HTR-8/SVneo (cell line): ENCODE measurements around the gene SLC25A14.
"Not testable (repeated sequence)": the region's sequence is repeated elsewhere in the genome, so short reads cannot be mapped to it uniquely, and the experiment has no call there.

Source experiments
- DNase-seq: peaks from one replicate; pipeline ENCODE4 v3.0.0; 2011; ENCODE audit warnings: low spot score, mixed read lengths; ENCODE audit not compliant: insufficient read length
- FAIRE-seq: peaks from 2 replicates; lab custom pipeline; 2011; peaks lifted over from hg19 to GRCh38; lab: Jason Lieb, UNC

Gene SLC25A14

DNA sequence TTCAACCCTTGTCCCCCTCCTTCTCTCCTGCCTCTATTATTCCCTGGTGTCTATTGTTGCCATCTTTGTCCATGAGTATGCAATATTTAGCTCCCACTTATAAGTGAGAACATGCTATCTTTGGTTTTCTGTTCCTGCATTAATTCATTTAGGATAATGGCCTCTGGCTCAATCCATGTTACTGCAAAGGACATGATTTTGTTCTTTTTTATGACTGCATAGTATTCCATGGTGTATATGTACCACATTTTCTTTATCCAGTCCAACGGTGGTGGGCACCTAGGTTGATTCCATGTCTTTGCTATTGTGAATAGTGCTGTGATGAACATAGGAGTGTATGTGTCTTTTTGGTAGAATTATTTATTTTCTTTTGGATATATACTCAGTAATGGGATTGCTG is 12.3 kb downstream of the SLC25A14 start:
- not testable (repeated sequence) for FAIRE-seq, DNase-seq

GRCh38 chrX:130376077-130376476 is 36.4 kb downstream of the SLC25A14 start:
- FAIRE-seq, result no peak

DNA sequence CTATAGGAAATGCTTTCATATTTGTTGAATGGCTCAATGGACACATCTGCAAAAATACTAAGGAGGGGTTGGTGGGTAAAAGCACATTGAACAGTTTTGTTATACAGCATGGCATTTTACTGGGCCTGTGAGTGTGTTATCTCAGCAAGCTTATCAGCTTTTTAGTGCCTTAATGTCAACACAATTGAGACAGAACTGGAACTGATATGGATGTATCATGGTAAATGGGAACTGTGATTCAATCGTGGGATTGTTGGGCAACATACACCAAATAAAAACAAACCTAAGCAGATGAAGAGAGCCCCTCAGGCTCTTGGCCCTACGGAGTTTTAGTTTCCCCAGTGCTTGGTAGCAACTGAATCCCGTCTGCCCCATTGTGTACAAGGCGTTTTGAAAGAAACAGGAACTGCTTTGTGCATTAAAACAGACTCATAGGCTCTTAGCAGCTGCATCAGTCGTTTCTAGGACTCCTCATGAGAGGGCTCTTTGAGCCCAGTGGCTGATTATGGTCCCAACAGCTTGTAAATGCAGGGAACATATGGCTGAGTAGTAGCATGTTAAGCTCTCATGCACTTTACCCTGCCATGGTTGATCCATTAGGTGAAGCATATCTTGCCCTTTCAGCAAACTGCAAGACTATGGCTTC is 38.4 kb downstream of the SLC25A14 start:
- DNase-seq (no peak), FAIRE-seq (no peak)

More at GRCh38 chrX:130376077-130376476, 36.4 kb downstream of the SLC25A14 start:
- no peak for DNase-seq

- FAIRE-seq, result no peak
These were observed 45.8 kb downstream of the SLC25A14 start, which contains the start of gene GPR119 for GRCh38 chrX:130385520-130385919. TSS of gene GPR119 (minus strand) at chrX:130385674. CDS start at chrX:130385447, 227 bp downstream.

GRCh38 chrX:130386408-130386808 is 46.7 kb downstream of the SLC25A14 start:
- no peak for DNase-seq
- FAIRE-seq, result no peak

More at GRCh38 chrX:130385520-130385919, 45.8 kb downstream of the SLC25A14 start, which contains the start of gene GPR119:
- no peak for DNase-seq

- FAIRE-seq, result no peak
- DNase-seq, result peak; percentile 14
These were observed 53.8 kb downstream of the SLC25A14 start for GRCh38 chrX:130393451-130394074.

- DNase-seq (no peak), FAIRE-seq (no peak)
These were observed 55.6 kb downstream of the SLC25A14 start for GRCh38 chrX:130395341-130395740.

GRCh38 chrX:130401415-130402207 is 61.9 kb downstream of the SLC25A14 start, which contains the start of gene RBMX2:
TSS of gene RBMX2 (plus strand) at chrX:130401987. CDS start at chrX:130402033, 46 bp downstream.
- DNase-seq (peak; percentile 77), FAIRE-seq (no peak)

DNA sequence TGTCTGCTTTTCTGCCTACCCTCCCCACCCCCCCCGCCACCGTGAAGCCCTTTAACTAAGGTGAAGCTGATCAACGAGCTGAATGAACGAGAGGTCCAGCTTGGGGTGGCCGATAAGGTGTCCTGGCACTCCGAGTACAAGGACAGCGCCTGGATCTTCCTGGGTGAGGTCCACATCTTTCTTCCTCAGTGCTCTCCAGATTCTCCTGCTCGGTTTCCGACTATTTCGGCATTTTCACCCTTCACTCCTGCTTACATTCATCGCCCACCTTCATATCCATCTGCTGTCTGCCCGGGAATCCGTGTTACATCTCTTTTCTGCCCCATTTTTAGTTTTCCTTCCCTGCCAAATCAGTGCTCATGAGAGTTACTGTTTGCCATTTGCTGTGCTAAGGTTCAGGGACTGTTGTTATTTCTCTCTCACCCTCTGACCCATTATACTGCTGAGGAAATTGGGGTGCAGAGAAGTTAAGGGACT is 62.5 kb downstream of the SLC25A14 start:
- DNase-seq, result no peak
- no peak for FAIRE-seq

DNA sequence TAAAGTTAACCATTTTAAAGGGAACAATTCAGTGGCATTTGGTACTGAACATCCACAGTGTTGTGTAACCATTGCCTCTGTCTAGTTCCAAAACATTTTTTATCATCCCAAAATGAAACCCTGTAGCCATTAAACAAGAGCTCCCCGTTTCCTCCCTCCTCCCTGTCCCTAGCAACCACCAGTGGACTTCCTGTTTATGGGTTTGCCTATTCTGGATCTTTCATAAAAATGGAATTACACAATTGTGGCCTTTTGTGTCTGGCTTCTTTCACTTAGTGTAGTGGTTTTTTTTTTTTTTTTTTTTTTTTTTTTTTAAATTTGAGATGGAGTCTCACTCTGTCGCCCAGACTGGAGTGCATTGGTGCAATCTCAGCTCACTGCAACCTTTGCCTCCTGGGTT is 73.7 kb downstream of the SLC25A14 start:
- no peak for DNase-seq
- FAIRE-seq, result no peak

- FAIRE-seq (no peak), DNase-seq (no peak)
These were observed 75.1 kb downstream of the SLC25A14 start for GRCh38 chrX:130414800-130415199.

GRCh38 chrX:130415201-130415600 is 75.5 kb downstream of the SLC25A14 start:
- FAIRE-seq, result no peak
- no peak for DNase-seq

- FAIRE-seq (no peak), DNase-seq (no peak)
These were observed 77.1 kb downstream of the SLC25A14 start for GRCh38 chrX:130416785-130417184.

- DNase-seq (no peak), FAIRE-seq (no peak)
These were observed 78.3 kb downstream of the SLC25A14 start for GRCh38 chrX:130418066-130418465.

DNA sequence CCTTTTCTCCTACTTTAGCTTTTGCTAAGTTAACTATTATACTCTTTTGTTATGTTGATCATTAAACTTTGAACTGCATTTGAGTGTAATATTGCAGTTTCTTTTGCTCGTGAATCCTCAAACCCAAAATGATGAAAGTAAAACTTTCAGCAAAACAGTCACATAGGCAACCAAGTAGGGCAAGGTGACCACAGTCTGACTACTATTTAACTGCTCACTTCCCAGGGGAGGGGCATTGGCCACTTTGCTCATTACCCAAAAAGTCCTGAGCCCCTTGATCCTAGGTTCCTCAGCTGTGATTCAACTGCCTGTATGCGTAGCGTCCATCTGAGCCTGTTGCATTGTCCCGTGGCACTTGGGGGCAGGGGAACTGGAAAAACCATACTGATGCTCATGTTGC is 79.0 kb downstream of the SLC25A14 start:
- DNase-seq, result no peak
- FAIRE-seq, result no peak

- no peak for FAIRE-seq
These were observed 79.5 kb downstream of the SLC25A14 start for GRCh38 chrX:130419263-130419662.

More at GRCh38 chrX:130419263-130419662, 79.5 kb downstream of the SLC25A14 start:
- no peak for DNase-seq
